ENCODE results near the gene TGM1. TPM values are rescaled to one million over a fixed set of nuclear protein-coding genes. Genes with fewer than 3 reads are reported as not detected.

TGM1 gene
- total and polyA plus RNA-seq, 2 donors: 1.5 to 41.0 TPM

- Histone ChIP-seq H3K9me3 (ENCODE audit: control insufficient read depth in 2 of 2, insufficient read depth in 1 of 2, low read length in 1 of 2) (no peaks in the 10 kb centered on the region), H3K4me1 (ENCODE audit: control insufficient read depth in 2 of 2, insufficient read depth in 2 of 2, low read length in 2 of 2) (peaks cover 14 to 32% of the 10 kb centered on the region in 2 donors), H3K4me3 (ENCODE audit: low read length in 2 of 2) (no peak overlapping the region), H3K36me3 (ENCODE audit: control insufficient read depth in 2 of 2, insufficient read depth in 2 of 2, low read length in 1 of 2) (peaks cover 20 to 31% of the 10 kb centered on the region in 2 donors), H3K27me3 (ENCODE audit: control insufficient read depth in 2 of 2, insufficient read depth in 1 of 2, low read length in 1 of 2) (no peaks in the 10 kb centered on the region), H3K27ac (ENCODE audit: low read depth in 1 of 2, low read length in 1 of 2) (peak overlapping the region in 1 of 2 donors; percentile 40)
- 79% methylated on average over 12 of the region's 12 CpGs for WGBS
- peak in 8 of 9 donors; percentile 36 to 83 (median 68) for DNase-seq (ENCODE audit: low read depth in 6 of 9, low spot score in 9 of 9)
Measured at GRCh38 chr14:24296341-24297157, 33.6 kb upstream of the TGM1 start.

DNA sequence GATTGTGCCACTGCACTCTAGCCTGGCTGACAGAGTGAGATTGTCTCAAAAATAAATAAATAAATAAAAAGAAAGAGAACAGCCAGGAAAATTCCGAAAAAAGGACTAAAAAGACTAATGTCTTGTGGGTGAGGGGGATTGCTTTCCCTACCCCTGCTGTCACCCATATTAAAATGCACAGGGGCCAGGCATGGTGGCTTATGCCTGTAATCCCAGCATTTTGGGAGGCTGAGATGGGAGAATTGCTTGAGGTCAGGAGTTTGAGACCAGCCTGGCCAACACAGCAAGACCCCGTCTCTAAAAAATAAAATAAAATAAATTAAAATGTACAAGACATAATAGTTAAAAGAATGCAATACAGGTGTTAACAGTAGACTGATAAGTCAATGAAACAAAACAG lies 30.5 kb upstream of the TGM1 start:
- WGBS: 94% methylated on average over 2 of the region's 2 CpGs
- Histone ChIP-seq H3K4me3 (ENCODE audit: low read length in 2 of 2) (no peak overlapping the region), H3K27ac (ENCODE audit: low read depth in 1 of 2, low read length in 1 of 2) (no peak overlapping the region), H3K4me1 (ENCODE audit: control insufficient read depth in 2 of 2, insufficient read depth in 2 of 2, low read length in 2 of 2) (peaks cover 3 to 13% of the 10 kb centered on the region in 2 donors), H3K36me3 (ENCODE audit: control insufficient read depth in 2 of 2, insufficient read depth in 2 of 2, low read length in 1 of 2) (peaks cover 34 to 49% of the 10 kb centered on the region in 2 donors), H3K27me3 (ENCODE audit: control insufficient read depth in 2 of 2, insufficient read depth in 1 of 2, low read length in 1 of 2) (no peaks in the 10 kb centered on the region), H3K9me3 (ENCODE audit: control insufficient read depth in 2 of 2, insufficient read depth in 1 of 2, low read length in 1 of 2) (no peaks in the 10 kb centered on the region)
- DNase-seq (ENCODE audit: low read depth in 6 of 9, low spot score in 9 of 9): no peak

DNA sequence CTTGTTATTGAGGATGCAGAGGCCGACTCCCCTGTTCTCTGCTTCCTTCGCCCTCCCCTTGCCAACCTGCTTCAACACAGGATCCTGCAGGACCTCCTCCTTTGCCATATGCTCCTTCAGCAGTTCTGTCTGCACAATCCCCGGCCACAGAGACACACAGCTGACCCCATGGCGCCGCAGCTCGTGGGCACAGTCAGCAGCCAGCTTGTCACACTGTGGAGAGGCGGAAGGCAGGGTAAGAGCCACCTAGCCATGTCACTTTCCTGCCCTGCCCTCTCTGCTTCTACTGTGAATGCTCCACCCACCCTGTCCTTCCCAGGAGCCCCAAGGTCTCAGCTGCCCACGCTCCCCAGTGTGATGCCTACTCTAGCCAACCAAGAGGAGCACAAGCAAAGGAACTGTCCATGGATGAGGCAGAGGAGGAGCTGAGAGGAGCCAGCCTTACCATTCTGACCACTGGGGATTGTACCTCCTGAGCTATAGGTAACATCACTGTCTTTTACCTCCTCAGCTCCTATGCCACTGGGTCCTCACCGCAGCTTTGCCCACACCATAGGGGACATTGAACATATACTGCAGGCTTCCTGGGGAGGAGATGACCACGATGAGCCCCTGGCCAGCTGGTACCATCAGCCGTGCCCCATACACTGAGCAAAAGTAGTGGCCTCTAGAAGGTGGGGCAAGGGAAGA lies 29.3 kb upstream of the TGM1 start:
- H3K36me3 ChIP-seq (ENCODE audit: control insufficient read depth in 2 of 2, insufficient read depth in 2 of 2, low read length in 1 of 2): peaks cover 34 to 49% of the 10 kb centered on the region in 2 donors
- DNase-seq (ENCODE audit: low read depth in 6 of 9, low spot score in 9 of 9): no peak
- H3K4me1 ChIP-seq (ENCODE audit: control insufficient read depth in 2 of 2, insufficient read depth in 2 of 2, low read length in 2 of 2): peaks cover 2 to 8% of the 10 kb centered on the region in 2 donors
- WGBS: 97% methylated on average over 11 of the region's 11 CpGs
- H3K9me3 ChIP-seq (ENCODE audit: control insufficient read depth in 2 of 2, insufficient read depth in 1 of 2, low read length in 1 of 2): no peaks in the 10 kb centered on the region
- no peak overlapping the region for H3K4me3 ChIP-seq (ENCODE audit: low read length in 2 of 2)
- no peak overlapping the region for H3K27ac ChIP-seq (ENCODE audit: low read depth in 1 of 2, low read length in 1 of 2)
- H3K27me3 ChIP-seq (ENCODE audit: control insufficient read depth in 2 of 2, insufficient read depth in 1 of 2, low read length in 1 of 2): no peaks in the 10 kb centered on the region

- Histone ChIP-seq H3K27me3 (ENCODE audit: control insufficient read depth in 2 of 2, insufficient read depth in 1 of 2, low read length in 1 of 2) (no peaks in the 10 kb centered on the region), H3K9me3 (ENCODE audit: control insufficient read depth in 2 of 2, insufficient read depth in 1 of 2, low read length in 1 of 2) (no peaks in the 10 kb centered on the region), H3K4me1 (ENCODE audit: control insufficient read depth in 2 of 2, insufficient read depth in 2 of 2, low read length in 2 of 2) (peaks cover 0 to under 1% of the 10 kb centered on the region in 2 donors), H3K4me3 (ENCODE audit: low read length in 2 of 2) (no peak overlapping the region), H3K27ac (ENCODE audit: low read depth in 1 of 2, low read length in 1 of 2) (no peak overlapping the region), H3K36me3 (ENCODE audit: control insufficient read depth in 2 of 2, insufficient read depth in 2 of 2, low read length in 1 of 2) (peaks cover 34 to 49% of the 10 kb centered on the region in 2 donors)
- DNase-seq (ENCODE audit: low read depth in 6 of 9, low spot score in 9 of 9): no peak
- 96% methylated on average over 3 of the region's 3 CpGs for WGBS
Measured at GRCh38 chr14:24291446-24292117, 28.6 kb upstream of the TGM1 start.

GRCh38 chr14:24290746-24291145 lies 27.8 kb upstream of the TGM1 start:
- WGBS: 97% methylated on average over 9 of the region's 9 CpGs
- H3K36me3 ChIP-seq (ENCODE audit: control insufficient read depth in 2 of 2, insufficient read depth in 2 of 2, low read length in 1 of 2): peaks cover 27 to 42% of the 10 kb centered on the region in 2 donors
- no peaks in the 10 kb centered on the region for H3K27me3 ChIP-seq (ENCODE audit: control insufficient read depth in 2 of 2, insufficient read depth in 1 of 2, low read length in 1 of 2)

GRCh38 chr14:24289649-24290280 lies 26.8 kb upstream of the TGM1 start:
- Histone ChIP-seq H3K4me3 (ENCODE audit: low read length in 2 of 2) (no peak overlapping the region), H3K27ac (ENCODE audit: low read depth in 1 of 2, low read length in 1 of 2) (no peak overlapping the region), H3K36me3 (ENCODE audit: control insufficient read depth in 2 of 2, insufficient read depth in 2 of 2, low read length in 1 of 2) (peaks cover 26 to 36% of the 10 kb centered on the region in 2 donors), H3K27me3 (ENCODE audit: control insufficient read depth in 2 of 2, insufficient read depth in 1 of 2, low read length in 1 of 2) (no peaks in the 10 kb centered on the region), H3K9me3 (ENCODE audit: control insufficient read depth in 2 of 2, insufficient read depth in 1 of 2, low read length in 1 of 2) (no peaks in the 10 kb centered on the region), H3K4me1 (ENCODE audit: control insufficient read depth in 2 of 2, insufficient read depth in 2 of 2, low read length in 2 of 2) (no peaks in the 10 kb centered on the region)
- WGBS: 81% methylated on average over 6 of the region's 6 CpGs
- no peak for DNase-seq (ENCODE audit: low read depth in 6 of 9, low spot score in 9 of 9)

More at GRCh38 chr14:24290746-24291145, 27.8 kb upstream of the TGM1 start:
- no peak overlapping the region for H3K4me3 ChIP-seq (ENCODE audit: low read length in 2 of 2)
- DNase-seq (ENCODE audit: low read depth in 6 of 9, low spot score in 9 of 9): no peak
- H3K27ac ChIP-seq (ENCODE audit: low read depth in 1 of 2, low read length in 1 of 2): no peak overlapping the region
- no peaks in the 10 kb centered on the region for H3K9me3 ChIP-seq (ENCODE audit: control insufficient read depth in 2 of 2, insufficient read depth in 1 of 2, low read length in 1 of 2)
- H3K4me1 ChIP-seq (ENCODE audit: control insufficient read depth in 2 of 2, insufficient read depth in 2 of 2, low read length in 2 of 2): no peaks in the 10 kb centered on the region

GRCh38 chr14:24286996-24287395 lies 24.0 kb upstream of the TGM1 start:
- DNase-seq (ENCODE audit: low read depth in 6 of 9, low spot score in 9 of 9): no peak
- no peaks in the 10 kb centered on the region for H3K4me1 ChIP-seq (ENCODE audit: control insufficient read depth in 2 of 2, insufficient read depth in 2 of 2, low read length in 2 of 2)
- H3K9me3 ChIP-seq (ENCODE audit: control insufficient read depth in 2 of 2, insufficient read depth in 1 of 2, low read length in 1 of 2): no peaks in the 10 kb centered on the region
- H3K27me3 ChIP-seq (ENCODE audit: control insufficient read depth in 2 of 2, insufficient read depth in 1 of 2, low read length in 1 of 2): no peaks in the 10 kb centered on the region
- no peak overlapping the region for H3K4me3 ChIP-seq (ENCODE audit: low read length in 2 of 2)
- H3K27ac ChIP-seq (ENCODE audit: low read depth in 1 of 2, low read length in 1 of 2): no peak overlapping the region
- H3K36me3 ChIP-seq (ENCODE audit: control insufficient read depth in 2 of 2, insufficient read depth in 2 of 2, low read length in 1 of 2): peaks cover 19 to 27% of the 10 kb centered on the region in 2 donors
- WGBS: 97% methylated on average over 5 of the region's 5 CpGs

GRCh38 chr14:24285351-24285750 lies 22.4 kb upstream of the TGM1 start:
- 97% methylated on average over 4 of the region's 4 CpGs for WGBS
- peaks cover 6 to 11% of the 10 kb centered on the region in 2 donors for H3K36me3 ChIP-seq (ENCODE audit: control insufficient read depth in 2 of 2, insufficient read depth in 2 of 2, low read length in 1 of 2)
- DNase-seq (ENCODE audit: low read depth in 6 of 9, low spot score in 9 of 9): no peak
- H3K4me1 ChIP-seq (ENCODE audit: control insufficient read depth in 2 of 2, insufficient read depth in 2 of 2, low read length in 2 of 2): no peaks in the 10 kb centered on the region
- no peaks in the 10 kb centered on the region for H3K9me3 ChIP-seq (ENCODE audit: control insufficient read depth in 2 of 2, insufficient read depth in 1 of 2, low read length in 1 of 2)
- H3K27me3 ChIP-seq (ENCODE audit: control insufficient read depth in 2 of 2, insufficient read depth in 1 of 2, low read length in 1 of 2): no peaks in the 10 kb centered on the region
- no peak overlapping the region for H3K4me3 ChIP-seq (ENCODE audit: low read length in 2 of 2)
- no peak overlapping the region for H3K27ac ChIP-seq (ENCODE audit: low read depth in 1 of 2, low read length in 1 of 2)

All from thymus (tissue), 11 donors.